Measurements from ENCODE around the gene PRKCQ.
"Not testable (repeated sequence)": the region's sequence is repeated elsewhere in the genome, so short reads cannot be mapped to it uniquely, and the experiment has no call there.

Gene PRKCQ

GRCh38 chr10:6458814-6459213 lies 121.3 kb downstream of the PRKCQ start:
- ChIA-PET POLR2A (no interaction called here), CTCF (no interaction called here)
- TF ChIP-seq NFRKB (IDR thresholded peaks at IDR 0.05), result no peak
- no peak for TF ChIP-seq SUZ12 (IDR thresholded peaks at IDR 0.05)
- TF ChIP-seq FOXA1 (IDR thresholded peaks at IDR 0.05), result no peak
- no peak for DNase-seq (ENCODE audit: extremely low spot score)

GRCh38 chr10:6457376-6457775 lies 122.7 kb downstream of the PRKCQ start:
- CTCF ChIA-PET, result no interaction called here
- no peak for TF ChIP-seq NFRKB (IDR thresholded peaks at IDR 0.05)
- TF ChIP-seq BHLHE40 (IDR thresholded peaks at IDR 0.05; ENCODE audit: borderline replicate concordance), result no peak
- TF ChIP-seq CTBP1 (IDR thresholded peaks at IDR 0.05; ENCODE audit: borderline replicate concordance), result no peak
- TF ChIP-seq LEF1 (IDR thresholded peaks at IDR 0.05; ENCODE audit: borderline replicate concordance), result no peak
- TF ChIP-seq L3MBTL2 (conservative IDR thresholded peaks at IDR 0.05), result no peak
- no peak for TF ChIP-seq TARDBP (IDR thresholded peaks at IDR 0.05)
- no peak for TF ChIP-seq HDGF (IDR thresholded peaks at IDR 0.05; ENCODE audit: borderline replicate concordance)
- no peak for TF ChIP-seq ARNT (IDR thresholded peaks at IDR 0.05)
- no peak for TF ChIP-seq PKNOX1 (IDR thresholded peaks at IDR 0.05)
- no peak for TF ChIP-seq ELF4 (IDR thresholded peaks at IDR 0.05)
- no peak for TF ChIP-seq SP1 (IDR thresholded peaks at IDR 0.05)
- no peak for TF ChIP-seq ZNF384 (IDR thresholded peaks at IDR 0.05)
- no peak for TF ChIP-seq FOXM1 (IDR thresholded peaks at IDR 0.05; ENCODE audit: borderline replicate concordance)
- DNase-seq (ENCODE audit: extremely low spot score), result no peak
- POLR2A ChIA-PET, result no interaction called here

- no peak for DNase-seq (ENCODE audit: extremely low spot score)
- ChIA-PET POLR2A (no interaction called here), CTCF (no interaction called here)
- TF ChIP-seq PKNOX1 (IDR thresholded peaks at IDR 0.05) (no peak), CTBP1 (IDR thresholded peaks at IDR 0.05; ENCODE audit: borderline replicate concordance) (no peak), HDGF (IDR thresholded peaks at IDR 0.05; ENCODE audit: borderline replicate concordance) (no peak), BHLHE40 (IDR thresholded peaks at IDR 0.05; ENCODE audit: borderline replicate concordance) (no peak), SP1 (IDR thresholded peaks at IDR 0.05) (no peak), FOXA1 (IDR thresholded peaks at IDR 0.05) (no peak), FOXK2 (IDR thresholded peaks at IDR 0.05) (no peak), TARDBP (IDR thresholded peaks at IDR 0.05) (no peak), L3MBTL2 (conservative IDR thresholded peaks at IDR 0.05) (no peak), ZNF384 (IDR thresholded peaks at IDR 0.05) (no peak), FOXM1 (IDR thresholded peaks at IDR 0.05; ENCODE audit: borderline replicate concordance) (no peak)
These were observed 124.0 kb downstream of the PRKCQ start for GRCh38 chr10:6456067-6456466.

- ChIA-PET POLR2A (no interaction called here), CTCF (interaction anchor here (0.7 kb wide), 1 partner anchor 138 kb away, joined by 3 read pairs; no protein-coding TSS in a partner anchor)
- DNase-seq (ENCODE audit: extremely low spot score), result no peak
- TF ChIP-seq SP1 (IDR thresholded peaks at IDR 0.05) (no peak), FOXK2 (IDR thresholded peaks at IDR 0.05) (no peak), FOXM1 (IDR thresholded peaks at IDR 0.05; ENCODE audit: borderline replicate concordance) (no peak), ELF4 (IDR thresholded peaks at IDR 0.05) (no peak), ARNT (IDR thresholded peaks at IDR 0.05) (no peak), ZNF384 (IDR thresholded peaks at IDR 0.05) (no peak)
These were observed 124.5 kb downstream of the PRKCQ start for GRCh38 chr10:6455592-6455991.

- DNase-seq (ENCODE audit: extremely low spot score), result no peak
- POLR2A ChIA-PET, result no interaction called here
- TF ChIP-seq BHLHE40 (IDR thresholded peaks at IDR 0.05; ENCODE audit: borderline replicate concordance) (no peak), LEF1 (IDR thresholded peaks at IDR 0.05; ENCODE audit: borderline replicate concordance) (no peak), HDGF (IDR thresholded peaks at IDR 0.05; ENCODE audit: borderline replicate concordance) (no peak)
- CTCF ChIA-PET, result interaction anchor here (0.9 to 1.2 kb wide), 3 partner anchors 11 to 17 kb away, joined by 3 read pairs; no protein-coding TSS in a partner anchor
These were observed 133.4 kb downstream of the PRKCQ start for GRCh38 chr10:6446711-6447110.

GRCh38 chr10:6445671-6446316 lies 134.3 kb downstream of the PRKCQ start:
- ChIA-PET POLR2A (no interaction called here), CTCF (interaction anchor here (0.7 to 1.2 kb wide), 6 partner anchors 10 to 550 kb away, joined by 3 to 4 read pairs (median 3); no protein-coding TSS in a partner anchor)
- peak; percentile 38 for DNase-seq (ENCODE audit: extremely low spot score)
- TF ChIP-seq ARNT (IDR thresholded peaks at IDR 0.05) (no peak), PKNOX1 (IDR thresholded peaks at IDR 0.05) (no peak), LEF1 (IDR thresholded peaks at IDR 0.05; ENCODE audit: borderline replicate concordance) (no peak), FOXK2 (IDR thresholded peaks at IDR 0.05) (no peak), TARDBP (IDR thresholded peaks at IDR 0.05) (no peak), L3MBTL2 (conservative IDR thresholded peaks at IDR 0.05) (no peak), CTBP1 (IDR thresholded peaks at IDR 0.05; ENCODE audit: borderline replicate concordance) (no peak)

- POLR2A ChIA-PET; CTCF ChIA-PET; DNase-seq (ENCODE audit: extremely low spot score): not testable (repeated sequence)
These were observed 140.2 kb downstream of the PRKCQ start for GRCh38 chr10:6439875-6440274.

Measured in HEK293T (cell line).